Transverse colon (tissue), 4 donors: ENCODE results near the gene SCART1. TPM values are rescaled to one million over a fixed set of nuclear protein-coding genes. Genes with fewer than 3 reads are reported as not detected.
"Not testable (repeated sequence)": the region's sequence is repeated elsewhere in the genome, so short reads cannot be mapped to it uniquely, and the experiment has no call there.

Source experiments
- DNase-seq: peaks from one replicate; pipeline ENCODE4 v3.0.0-alpha.2; 2019
- H3K27ac ChIP-seq, 4 donors: fragments of 200-600 bp; sonication (generic); 2 replicates each; pipeline ENCODE4 v1.5.1; 2016 to 2018; ENCODE audit warnings: inconsistent platforms in 4 of 4
- H3K27me3 ChIP-seq: fragments of 200-600 bp; sonication (generic); 2 replicates; pipeline ENCODE4 v1.5.1; 2017; ENCODE audit warnings: inconsistent platforms
- H3K36me3 ChIP-seq, 4 donors: fragments of 200-600 bp; sonication (generic); 2 replicates each; pipeline ENCODE4 v1.5.1; 2017 to 2019; ENCODE audit warnings: inconsistent platforms in 4 of 4
- H3K4me1 ChIP-seq, 4 donors: fragments of 200-600 bp; sonication (generic); 2 replicates each; pipeline ENCODE4 v1.5.1; 2017 to 2020; ENCODE audit warnings: inconsistent platforms in 4 of 4
- H3K4me3 ChIP-seq, 4 donors: fragments of 200-600 bp; sonication (generic); 1 replicate in 1 of 4; 2 replicates in 3 of 4; pipeline versions ENCODE4 v1.5.1 to v1.6.1; 2017 to 2019; ENCODE audit warnings: inconsistent platforms in 4 of 4
- H3K9me3 ChIP-seq, 2 donors: fragments of 200-600 bp; sonication (generic); 2 replicates each; pipeline ENCODE4 v1.5.1; 2017 to 2019; ENCODE audit warnings: inconsistent platforms in 2 of 2
- EP300 ChIP-seq: sonication (generic); formaldehyde crosslinking; IDR thresholded peaks from one replicate; pipeline ENCODE4 v1.6.1; 2017; ENCODE audit warnings: antibody characterized with exemption, low read depth
- POLR2A ChIP-seq: fragments of 450-650 bp; IDR thresholded peaks from one replicate; pipeline ENCODE4 v1.6.1; 2016; ENCODE audit warnings: antibody characterized with exemption, mild to moderate bottlenecking, moderate library complexity
- POLR2AphosphoS5 ChIP-seq, 3 donors: sonication (generic); formaldehyde crosslinking; IDR thresholded peaks; one replicate each; pipeline ENCODE4 v1.6.1; 2016; ENCODE audit warnings: antibody characterized with exemption in 3 of 3
- WGBS, 2 donors: methylation state at CpG; one replicate each; pipeline ENCODE4 v1.1.5; 2018; ENCODE audit warnings: low coverage in 1 of 2; 5-methylcytosine and 5-hydroxymethylcytosine counted together
- in situ Hi-C, 4 donors: fragments of 200-750 bp; cut with MboI; loops; one replicate each; pipeline versions ENCODE4 v1.15.0 to v1.15.1; 2017; ENCODE audit warnings: low sequenced_read_pairs in 3 of 4, low pct_ligation_motif_present in 1 of 4, low pct_unique_long_range_greater_than_20kb in 1 of 4
- intact Hi-C: fragments of 100-400 bp; cut with DNase I; formaldehyde crosslinking; loops from one replicate; pipeline ENCODE4 v1.15.1; 2023; ENCODE audit warnings: low total_unique reads
- total RNA-seq, 4 donors: library from RNA; depleted of rRNA; stranded (reverse); fragments of >200 nt; gene quantifications; one replicate each; pipeline ENCODE4 v1.1.0, GENCODE V29; 2016
- TF ChIP-seq, protein P1 (sequence below), 5 experiments: fragments of 200-600 bp in 3 of 5; fragments of 450-650 bp in 2 of 5; sonication (generic) in 3 of 5; IDR thresholded peaks; 1 replicate in 2 of 5; 2 replicates in 3 of 5; pipeline ENCODE4 v1.5.1; 2016 to 2017; ENCODE audit warnings: antibody characterized with exemption in 5 of 5, inconsistent platforms in 3 of 5, mild to moderate bottlenecking in 2 of 5, moderate library complexity in 1 of 5

SCART1 gene
- total RNA-seq, 4 donors from 2014 or later: 1.6 to 6.5 (median 3.1) TPM

DNA sequence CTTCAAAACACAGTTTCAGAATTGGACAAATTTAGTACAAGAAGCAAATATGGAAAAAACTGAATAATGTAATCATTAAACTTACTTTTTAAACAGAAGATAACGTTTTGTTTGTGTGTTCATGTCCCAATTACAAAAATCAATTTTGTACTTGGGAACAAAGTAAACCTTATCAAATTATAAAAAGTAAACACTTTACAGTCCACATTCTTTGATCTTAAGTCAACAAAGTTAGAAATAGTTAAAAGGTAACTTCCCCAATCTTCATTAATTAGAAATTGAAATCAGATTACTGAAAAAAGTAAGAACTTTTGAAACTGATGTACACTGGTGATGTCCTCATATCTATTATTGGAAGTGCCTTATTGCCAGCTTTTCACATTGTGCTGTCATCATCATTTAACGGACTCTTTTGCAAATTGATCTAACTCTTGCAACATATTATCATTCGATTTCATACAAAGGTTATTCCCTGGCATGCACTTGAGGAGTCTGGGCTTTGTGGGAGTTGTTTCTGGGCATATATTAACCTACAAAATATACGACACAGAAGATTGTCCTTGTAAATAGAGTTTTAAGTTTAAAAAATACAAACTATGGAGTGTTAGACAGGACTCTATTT lies 58.3 kb downstream of the SCART1 start:
- WGBS, 2 donors: 53 to 55% methylated on average over 4 of the region's 4 CpGs
- Histone ChIP-seq H3K4me1 (no peaks in the 10 kb centered on the region), H3K27me3 (no peaks in the 10 kb centered on the region), H3K36me3 (no peaks in the 10 kb centered on the region), H3K27ac (no peak overlapping the region), H3K4me3 (no peak overlapping the region), H3K9me3 (no peaks in the 10 kb centered on the region)
- TF ChIP-seq POLR2A: no peak
- no peak for TF ChIP-seq POLR2AphosphoS5 (IDR thresholded peaks at IDR 0.05)
- TF ChIP-seq, protein P1, sequence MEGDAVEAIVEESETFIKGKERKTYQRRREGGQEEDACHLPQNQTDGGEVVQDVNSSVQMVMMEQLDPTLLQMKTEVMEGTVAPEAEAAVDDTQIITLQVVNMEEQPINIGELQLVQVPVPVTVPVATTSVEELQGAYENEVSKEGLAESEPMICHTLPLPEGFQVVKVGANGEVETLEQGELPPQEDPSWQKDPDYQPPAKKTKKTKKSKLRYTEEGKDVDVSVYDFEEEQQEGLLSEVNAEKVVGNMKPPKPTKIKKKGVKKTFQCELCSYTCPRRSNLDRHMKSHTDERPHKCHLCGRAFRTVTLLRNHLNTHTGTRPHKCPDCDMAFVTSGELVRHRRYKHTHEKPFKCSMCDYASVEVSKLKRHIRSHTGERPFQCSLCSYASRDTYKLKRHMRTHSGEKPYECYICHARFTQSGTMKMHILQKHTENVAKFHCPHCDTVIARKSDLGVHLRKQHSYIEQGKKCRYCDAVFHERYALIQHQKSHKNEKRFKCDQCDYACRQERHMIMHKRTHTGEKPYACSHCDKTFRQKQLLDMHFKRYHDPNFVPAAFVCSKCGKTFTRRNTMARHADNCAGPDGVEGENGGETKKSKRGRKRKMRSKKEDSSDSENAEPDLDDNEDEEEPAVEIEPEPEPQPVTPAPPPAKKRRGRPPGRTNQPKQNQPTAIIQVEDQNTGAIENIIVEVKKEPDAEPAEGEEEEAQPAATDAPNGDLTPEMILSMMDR (IDR thresholded peaks at IDR 0.05): no peak
- TF ChIP-seq EP300: no peak
- intact Hi-C loops (no loop called here), in situ Hi-C loops (no loop called here)
- no peak for DNase-seq

DNA sequence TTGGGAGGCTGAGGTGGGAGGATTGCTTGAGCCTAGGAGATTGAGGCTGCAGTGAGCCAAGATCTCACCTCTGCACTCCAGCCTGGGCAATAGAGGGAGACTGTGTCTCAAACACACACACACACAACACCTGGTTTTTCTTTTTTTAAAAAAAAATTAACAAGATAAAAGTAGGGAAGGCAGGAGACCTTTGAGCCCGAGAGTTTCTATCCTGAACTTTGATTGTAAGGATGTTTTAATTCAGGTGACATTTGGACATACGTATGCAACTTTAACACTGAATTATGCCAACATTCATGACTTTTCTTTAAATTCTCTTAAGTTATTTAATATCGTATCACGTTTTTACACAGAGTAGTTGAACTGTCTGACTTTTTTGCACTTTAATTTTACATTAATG lies 61.7 kb downstream of the SCART1 start:
- Histone ChIP-seq H3K4me1 (peaks cover 0 to 6% (median 3%) of the 10 kb centered on the region in 4 donors), H3K27me3 (peaks cover 5% of the 10 kb centered on the region), H3K4me3 (no peak overlapping the region), H3K27ac (no peak overlapping the region), H3K9me3 (peaks cover 0 to 4% of the 10 kb centered on the region in 2 donors), H3K36me3 (no peaks in the 10 kb centered on the region)
- no peak for DNase-seq
- WGBS, 2 donors: 75 to 78% methylated on average over 4 of the region's 4 CpGs
- TF ChIP-seq POLR2A: no peak
- TF ChIP-seq POLR2AphosphoS5 (IDR thresholded peaks at IDR 0.05): no peak
- TF ChIP-seq, protein P1 (IDR thresholded peaks at IDR 0.05): no peak
- no peak for TF ChIP-seq EP300
- in situ Hi-C loops (no loop called here), intact Hi-C loops (no loop called here)

DNA sequence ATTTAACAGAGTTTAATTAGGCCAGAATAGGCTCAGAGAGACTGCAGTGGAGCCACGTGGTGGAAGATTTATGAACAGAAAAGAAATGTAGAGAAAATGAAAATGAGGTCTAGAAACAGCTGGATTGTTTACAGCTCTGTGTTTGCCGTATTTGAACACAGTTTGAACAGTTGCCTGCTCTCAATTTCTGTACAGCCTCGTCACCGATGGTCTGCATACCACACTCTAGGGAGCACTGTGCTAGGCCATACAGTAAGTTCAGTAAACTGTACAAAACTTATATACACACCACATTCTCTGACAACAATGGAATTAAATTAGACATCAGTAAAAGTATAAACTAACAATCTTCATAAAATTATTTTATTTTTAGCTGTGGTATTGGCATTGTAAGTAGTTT lies 62.3 kb downstream of the SCART1 start:
- in situ Hi-C loops: no loop called here
- intact Hi-C loops: no loop called here
- Histone ChIP-seq H3K9me3 (peaks cover 0 to 4% of the 10 kb centered on the region in 2 donors), H3K27ac (no peak overlapping the region), H3K27me3 (peaks cover 5% of the 10 kb centered on the region), H3K4me3 (no peak overlapping the region), H3K36me3 (no peaks in the 10 kb centered on the region), H3K4me1 (peaks cover 0 to 9% (median 4%) of the 10 kb centered on the region in 4 donors)
- WGBS, 2 donors: 54 to 59% methylated on average over 4 of the region's 4 CpGs
- DNase-seq: no peak
- TF ChIP-seq, protein P1 (IDR thresholded peaks at IDR 0.05): no peak
- TF ChIP-seq POLR2AphosphoS5 (IDR thresholded peaks at IDR 0.05): no peak
- TF ChIP-seq POLR2A: no peak
- TF ChIP-seq EP300: no peak

DNA sequence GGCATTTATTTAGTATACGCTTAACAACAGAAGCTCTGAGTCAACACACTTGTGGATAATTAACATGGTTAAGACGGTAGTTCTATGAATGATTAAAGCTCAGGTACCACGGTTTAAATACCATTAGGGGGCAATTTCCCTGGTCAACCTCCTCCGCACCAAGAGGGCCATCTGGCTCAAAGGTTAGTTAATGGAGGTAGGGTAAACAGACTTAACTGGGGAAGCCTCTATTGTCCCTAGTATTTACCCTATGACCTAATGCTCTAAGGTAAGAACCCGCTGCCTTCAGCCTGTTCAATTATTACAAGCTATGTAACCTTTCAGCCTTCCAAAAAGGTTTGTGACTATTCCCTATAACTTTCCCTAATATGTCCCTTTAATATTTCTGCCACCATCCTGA lies 64.8 kb downstream of the SCART1 start:
- WGBS, 2 donors: 69 to 70% methylated on average over 2 to 5 of the region's 5 CpGs
- H3K4me3 ChIP-seq: not testable (repeated sequence)

More for the DNA sequence above, 64.8 kb downstream of the SCART1 start:
- DNase-seq, in situ Hi-C loops, intact Hi-C loops, H3K36me3 ChIP-seq, H3K4me1 ChIP-seq, H3K27me3 ChIP-seq, H3K27ac ChIP-seq, H3K9me3 ChIP-seq: not testable (repeated sequence)

Other genes with a start within 250 kb of the SCART1 start
- gene UTF1, start 223.7 kb upstream of the SCART1 start, total RNA-seq: not detected
- gene VENTX, start 216.1 kb upstream of the SCART1 start, total RNA-seq: under 1 TPM in 2 of 4 donors, not detected in 2; 0.27 to 0.48 TPM
- gene ADAM8, start 177.1 kb upstream of the SCART1 start, total RNA-seq: 10 to 100 TPM in 2 of 4 donors, 1 to 10 TPM in 2; 2.3 to 21.3 (median 13.7) TPM
- 10 to 100 TPM; 37.5 to 68.3 (median 47.6) TPM for gene TUBGCP2, start 145.1 kb upstream of the SCART1 start, total RNA-seq
- 100 to 1,000 TPM in 1 of 4 donors, 10 to 100 TPM in 3; 21.8 to 104 (median 27.2) TPM for gene ZNF511, start 145.0 kb upstream of the SCART1 start, total RNA-seq
- 1 to 10 TPM in 1 of 4 donors, under 1 TPM in 1, not detected in 2; 0.82 to 1.3 TPM for gene CALY, start 117.0 kb upstream of the SCART1 start, total RNA-seq
- gene PRAP1, start 106.6 kb upstream of the SCART1 start, total RNA-seq: 100 to 1,000 TPM in 3 of 4 donors, 1 to 10 TPM in 1; 3.8 to 990 (median 495) TPM
- gene FUOM, start 95.9 kb upstream of the SCART1 start, total RNA-seq: 10 to 100 TPM in 3 of 4 donors, 1 to 10 TPM in 1; 1.2 to 43.3 (median 28.8) TPM
- 100 to 1,000 TPM in 3 of 4 donors, 10 to 100 TPM in 1; 48.3 to 165 (median 120) TPM for gene ECHS1, start 80.6 kb upstream of the SCART1 start, total RNA-seq
- gene PAOX, start 74.7 kb upstream of the SCART1 start, total RNA-seq: 10 to 100 TPM; 11.3 to 32.4 (median 17.1) TPM
- 100 to 1,000 TPM in 1 of 4 donors, 10 to 100 TPM in 3; 26.5 to 139 (median 47.0) TPM for gene MTG1, start 59.8 kb upstream of the SCART1 start, total RNA-seq
- gene SPRN, start 29.3 kb upstream of the SCART1 start, total RNA-seq: not detected
- gene CYP2E1, start 73.4 kb downstream of the SCART1 start, total RNA-seq: 1 to 10 TPM in 1 of 4 donors, under 1 TPM in 2, not detected in 1; 0.64 to 3.4 (median 0.96) TPM
- gene SYCE1, start 111.6 kb downstream of the SCART1 start, total RNA-seq: 1 to 10 TPM in 1 of 4 donors, not detected in 3; 2.3 TPM
- not detected for gene FRG2B, start 172.8 kb downstream of the SCART1 start, total RNA-seq